Left lobe of liver (tissue), 2 donors: ENCODE measurements around the gene NEDD8. TPM values are rescaled to one million over a fixed set of nuclear protein-coding genes. Genes with fewer than 3 reads are reported as not detected.

Source experiments
- ATAC-seq: fragments of 200-7000 bp; cut with Tn5 transposase; one replicate; pipeline ENCODE4 v1.9.1; 2020; ENCODE audit warnings: mild to moderate bottlenecking, moderate library complexity
- DNase-seq: peaks from one replicate; pipeline ENCODE4 v3.0.0-alpha.2; 2020; ENCODE audit warnings: low spot score
- total RNA-seq: library from RNA; stranded (reverse); gene quantifications from one replicate; pipeline ENCODE4 v1.2.1, GENCODE V29; 2021
- donor health status: DM: no; HTN: no; CAD: no; lungs with moderate emphysema.
- donor health status: DM: no; HTN: yes; CAD: no.

Gene NEDD8
- total RNA-seq, 1 donor from 2014 or later, result 66.7 TPM

- DNase-seq, result no peak
- ATAC-seq, result no peak
These were observed 49.9 kb downstream of the NEDD8 start for GRCh38 chr14:24182110-24182882.

- DNase-seq (no peak), ATAC-seq (no peak)
These were observed 50.6 kb downstream of the NEDD8 start for GRCh38 chr14:24181371-24182077.

- DNase-seq (peak; percentile 84), ATAC-seq (peak; percentile 76)
These were observed 52.0 kb downstream of the NEDD8 start for GRCh38 chr14:24179961-24180796.

DNA sequence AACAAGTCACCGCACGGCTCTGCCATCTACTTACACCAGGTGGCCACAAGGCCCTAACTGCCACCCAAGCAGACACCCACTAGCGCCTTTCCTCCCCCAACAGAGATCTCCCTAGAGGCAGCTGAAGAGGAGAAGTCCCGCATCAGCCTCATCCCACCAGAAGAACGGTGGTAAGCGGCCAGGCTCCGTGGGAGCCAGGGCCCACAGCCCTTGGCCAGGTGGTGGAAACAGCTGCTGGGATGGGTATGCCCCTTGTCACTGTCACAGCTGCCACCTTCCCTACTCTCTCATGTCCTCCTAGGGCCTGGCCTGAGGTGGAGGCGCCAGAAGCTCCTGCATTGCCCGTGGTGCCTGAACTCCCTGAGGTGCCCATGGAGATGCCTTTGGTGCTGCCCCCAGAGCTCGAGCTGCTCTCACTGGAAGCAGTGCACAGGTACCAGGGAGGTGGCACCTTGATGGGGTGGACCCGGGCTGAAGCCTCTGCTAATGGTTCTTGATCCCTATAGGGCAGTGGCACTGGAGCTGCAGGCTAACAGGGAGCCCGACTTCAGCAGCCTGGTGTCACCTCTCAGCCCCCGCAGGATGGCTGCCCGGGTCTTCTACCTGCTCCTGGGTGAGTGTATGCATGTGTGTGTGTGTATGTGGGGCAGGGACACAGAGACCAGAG lies 52.7 kb downstream of the NEDD8 start:
- DNase-seq, result no peak
- peak; percentile 3 for ATAC-seq

DNA sequence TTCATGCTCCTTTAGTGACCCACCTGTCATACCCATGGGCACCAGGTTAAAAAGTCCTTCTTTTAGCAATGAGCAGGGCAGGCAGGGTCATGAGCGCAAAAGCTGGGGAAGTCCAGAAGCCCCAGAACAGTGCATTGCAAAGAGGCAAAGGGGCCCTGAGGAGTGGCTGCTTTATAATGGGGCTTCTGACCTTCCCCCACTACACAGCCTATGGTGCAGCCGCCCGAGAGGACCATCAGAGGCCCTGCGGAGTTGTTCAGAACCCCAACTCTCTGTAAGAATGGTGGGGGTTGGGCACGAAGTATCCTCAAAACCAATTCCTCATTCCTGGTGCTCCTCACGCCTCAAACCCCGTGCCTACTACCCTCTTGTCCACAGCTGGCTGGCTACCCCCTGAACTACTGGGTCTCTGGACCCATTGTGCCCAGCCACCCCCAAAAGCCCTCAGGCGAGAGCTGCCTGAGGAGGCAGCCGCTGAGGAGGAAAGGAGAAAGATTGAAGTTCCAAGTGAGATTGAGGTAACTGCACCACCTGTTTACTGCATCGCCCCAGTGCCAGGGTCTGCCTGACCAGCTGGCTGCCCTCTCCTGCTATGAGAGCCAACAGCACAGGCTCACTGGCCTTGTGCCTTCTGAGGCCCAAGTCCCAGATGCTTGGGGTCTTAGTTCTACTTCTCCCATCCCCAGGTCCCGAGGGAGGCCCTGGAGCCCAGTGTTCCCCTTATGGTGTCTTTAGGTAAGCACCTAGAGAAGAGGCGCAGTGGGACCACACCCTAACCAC lies 53.6 kb downstream of the NEDD8 start:
- ATAC-seq (peak; percentile 59), DNase-seq (peak; percentile 65)

GRCh38 chr14:24177891-24178290 lies 54.3 kb downstream of the NEDD8 start:
- no peak for DNase-seq
- ATAC-seq, result no peak

DNA sequence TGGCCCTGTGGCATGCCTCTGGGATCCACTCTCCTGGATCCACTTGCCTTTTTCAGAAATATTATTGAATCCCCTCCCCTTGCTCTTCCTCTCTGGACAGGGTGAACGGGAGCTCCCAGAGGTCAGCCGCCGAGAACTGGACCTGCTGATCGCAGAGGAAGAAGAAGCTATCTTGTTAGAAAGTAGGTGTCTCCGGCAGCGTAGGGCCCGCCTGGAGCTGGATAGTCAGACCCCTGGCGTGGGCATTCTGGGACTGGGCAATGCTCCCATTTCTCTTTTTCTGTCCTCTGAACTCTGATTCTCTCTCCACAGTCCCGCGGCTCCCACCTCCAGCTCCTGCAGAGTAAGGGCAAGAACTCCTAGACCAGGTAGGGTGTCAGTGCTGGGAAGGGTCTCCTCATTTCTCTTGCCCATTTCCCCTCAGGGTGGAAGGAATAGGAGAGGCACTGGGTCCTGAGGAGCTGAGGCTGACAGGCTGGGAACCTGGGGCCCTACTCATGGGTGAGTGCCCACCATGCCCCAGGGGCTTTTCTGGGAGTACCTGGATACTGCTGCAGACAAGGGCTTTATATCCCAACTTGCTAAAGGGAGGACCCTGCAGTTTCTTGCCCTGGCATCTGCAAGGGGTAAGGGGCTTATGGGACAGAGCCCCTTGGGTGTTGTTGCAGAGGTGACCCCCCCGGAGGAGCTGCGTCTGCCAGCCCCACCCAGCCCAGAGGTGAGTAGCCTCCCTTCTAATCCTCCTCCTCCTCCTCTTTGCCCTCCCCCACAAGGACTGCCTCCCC lies 54.9 kb downstream of the NEDD8 start:
- DNase-seq, result no peak
- no peak for ATAC-seq

DNA sequence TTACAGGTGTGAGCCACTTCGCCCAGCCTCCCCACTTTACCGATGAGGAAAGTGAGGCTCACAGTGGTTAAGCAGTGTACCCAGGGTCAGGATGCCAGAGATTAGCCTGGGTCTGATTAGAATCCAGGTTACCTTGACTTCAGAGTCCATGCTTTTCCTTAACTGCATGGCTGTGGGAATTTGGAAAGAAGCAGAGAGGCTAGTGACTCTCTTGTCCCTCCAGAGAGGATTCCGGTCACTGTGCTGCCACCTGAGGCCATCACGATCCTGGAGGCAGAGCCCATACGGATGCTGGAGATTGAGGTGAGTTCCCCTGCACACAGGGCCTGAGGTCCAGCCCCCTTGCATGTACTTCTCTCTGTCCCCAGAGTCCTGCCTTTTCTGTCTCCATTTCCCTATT lies 55.6 kb downstream of the NEDD8 start:
- DNase-seq (no peak), ATAC-seq (no peak)

- no peak for ATAC-seq
- no peak for DNase-seq
These were observed 59.3 kb downstream of the NEDD8 start for GRCh38 chr14:24172871-24173281.

DNA sequence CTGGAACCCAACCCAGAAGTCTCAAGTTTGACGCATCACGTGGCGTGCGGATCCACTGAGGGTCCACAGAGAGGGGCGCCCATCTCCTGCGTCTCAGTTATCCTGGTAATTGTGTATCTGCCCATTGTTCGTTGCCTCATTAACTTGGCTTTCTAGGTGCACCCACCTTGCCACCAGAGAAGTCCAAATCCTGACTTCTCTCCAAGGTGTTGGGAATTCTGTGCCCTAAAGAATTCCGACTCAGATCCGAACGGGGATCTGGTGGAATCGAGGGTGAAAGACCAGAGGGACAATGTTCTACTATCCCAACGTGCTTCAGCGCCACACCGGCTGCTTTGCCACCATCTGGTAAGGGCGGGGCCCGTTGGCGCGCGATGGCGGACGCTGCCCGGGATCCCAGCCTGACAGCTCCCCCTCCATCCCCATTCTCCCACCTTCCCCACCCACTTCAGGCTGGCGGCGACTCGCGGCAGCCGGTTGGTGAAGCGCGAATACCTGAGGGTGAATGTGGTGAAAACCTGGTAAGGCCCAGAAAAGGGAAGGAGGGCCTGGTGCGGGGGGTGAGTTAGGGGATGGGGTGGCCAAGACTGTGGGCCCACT lies 59.8 kb downstream of the NEDD8 start:
- DNase-seq, result no peak

DNA sequence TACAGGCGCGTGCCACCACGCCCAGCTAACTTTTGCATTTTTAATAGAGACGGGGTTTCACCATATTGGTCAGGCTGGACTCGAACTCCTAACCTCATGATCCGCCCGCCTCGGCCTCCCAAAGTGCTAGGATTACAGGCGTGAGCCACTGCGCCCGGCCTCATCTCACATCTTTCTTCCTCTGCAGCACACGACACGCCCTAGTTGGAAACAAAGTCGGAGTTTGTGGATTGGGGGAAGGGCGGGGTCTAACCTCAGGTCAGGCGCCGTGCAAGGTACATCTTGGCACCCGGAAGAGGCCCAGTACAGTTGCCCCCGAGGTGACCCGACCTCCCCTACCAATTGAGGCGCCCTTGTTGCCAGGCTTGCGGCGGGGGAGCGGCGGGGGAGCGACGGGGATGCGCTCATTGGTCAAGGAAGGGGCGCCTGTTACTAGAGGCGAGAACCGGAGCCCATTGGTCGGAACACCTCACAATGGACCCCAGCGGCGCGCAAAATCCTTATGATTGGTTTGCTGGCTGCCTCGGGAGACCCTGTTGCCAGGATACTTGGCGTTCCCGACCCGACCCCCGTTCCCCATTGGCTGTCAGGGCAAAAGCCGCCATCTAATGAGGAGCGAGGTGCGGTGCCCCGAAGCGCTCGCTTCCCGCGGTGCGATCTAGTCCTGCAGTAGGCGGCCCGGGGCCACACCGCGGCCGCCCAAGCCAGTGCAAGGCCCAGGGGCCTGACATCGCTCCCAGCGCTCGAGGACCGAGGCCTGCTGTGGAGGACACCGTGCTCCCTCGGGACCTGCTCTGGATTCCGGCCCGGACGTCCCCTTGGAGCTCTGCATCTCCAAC lies 60.5 kb downstream of the NEDD8 start, which contains the start of gene REC8:
Gene REC8 (plus strand): TSS at position 659 of the 839 bp plus-strand sequence. CDS start 473 bp downstream, outside the sequence.
- ATAC-seq, result peak; percentile 50

More for the DNA sequence above, 59.8 kb downstream of the NEDD8 start:
- ATAC-seq, result no peak

DNA sequence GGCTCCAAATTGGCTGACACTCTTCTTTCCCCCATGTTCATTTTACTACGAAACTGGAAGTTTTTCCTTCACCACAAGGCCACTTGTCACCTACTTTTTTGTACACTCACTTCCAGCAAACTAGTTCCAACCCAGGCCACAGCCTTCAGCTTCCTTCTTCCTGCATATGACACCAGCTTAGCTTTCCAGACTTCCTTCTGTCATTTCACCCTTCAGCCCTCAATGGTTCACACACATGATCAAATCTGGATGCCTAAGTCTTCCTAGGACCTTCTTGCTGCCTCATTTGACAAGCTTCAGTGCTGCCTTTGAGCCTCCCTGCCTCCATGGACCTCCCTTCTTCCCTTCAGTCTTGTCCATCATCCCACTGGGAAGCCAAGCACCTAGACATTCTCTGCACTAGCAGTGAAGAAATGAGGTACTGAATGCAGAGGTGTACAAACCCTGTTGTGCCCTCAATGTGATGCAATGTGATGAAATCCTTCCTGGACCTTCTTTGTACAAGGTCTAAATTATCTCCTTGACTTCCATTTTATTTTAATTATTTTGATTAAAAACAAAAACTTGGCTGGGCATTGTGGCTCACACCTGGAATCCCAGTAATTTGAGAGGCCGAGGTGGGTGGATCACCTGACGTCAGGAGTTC lies 64.6 kb downstream of the NEDD8 start:
- no peak for DNase-seq
- ATAC-seq, result no peak

More for the DNA sequence above, 60.5 kb downstream of the NEDD8 start, which contains the start of gene REC8:
- DNase-seq, result no peak

Other genes with a start within 250 kb of the NEDD8 start
- 46.4 TPM for gene DHRS4L2, start 243.4 kb downstream of the NEDD8 start, total RNA-seq
- gene CARMIL3, start 180.4 kb downstream of the NEDD8 start, total RNA-seq, result 2.0 TPM
- gene CPNE6, start 160.8 kb downstream of the NEDD8 start, total RNA-seq, result 0.40 TPM
- gene PCK2, start 138.1 kb downstream of the NEDD8 start, total RNA-seq, result 590 TPM
- gene DCAF11, start 117.6 kb downstream of the NEDD8 start, total RNA-seq, result 212 TPM
- 3.5 TPM for gene NRL, start 117.4 kb downstream of the NEDD8 start, total RNA-seq
- gene FITM1, start 101.7 kb downstream of the NEDD8 start, total RNA-seq, result 34.9 TPM
- gene PSME1, start 96.2 kb downstream of the NEDD8 start, total RNA-seq, result 98.1 TPM
- gene EMC9, start 90.8 kb downstream of the NEDD8 start, total RNA-seq, result 24.2 TPM
- gene PSME2, start 85.8 kb downstream of the NEDD8 start, total RNA-seq, result 124 TPM
- gene RNF31, start 84.9 kb downstream of the NEDD8 start, total RNA-seq, result 28.6 TPM
- 25.1 TPM for gene IRF9, start 71.1 kb downstream of the NEDD8 start, total RNA-seq
- 2.6 TPM for gene REC8, start 60.3 kb downstream of the NEDD8 start, total RNA-seq
- gene IPO4, start 43.6 kb downstream of the NEDD8 start, total RNA-seq, result 20.2 TPM
- 47.1 TPM for gene TM9SF1, start 36.9 kb downstream of the NEDD8 start, total RNA-seq
- gene TSSK4, start 26.7 kb downstream of the NEDD8 start, total RNA-seq, result 0.35 TPM
- 14.4 TPM for gene CHMP4A, start 18.9 kb downstream of the NEDD8 start, total RNA-seq
- gene MDP1, start 16.3 kb downstream of the NEDD8 start, total RNA-seq, result 5.0 TPM
- gene GMPR2, start 562 bp upstream of the NEDD8 start, total RNA-seq, result 30.3 TPM
- gene TINF2, start 10.3 kb upstream of the NEDD8 start, total RNA-seq, result 24.2 TPM
- gene TGM1, start 30.8 kb upstream of the NEDD8 start, total RNA-seq, result 1.8 TPM
- 15.8 TPM for gene RABGGTA, start 39.2 kb upstream of the NEDD8 start, total RNA-seq
- 91.0 TPM for gene DHRS1, start 67.4 kb upstream of the NEDD8 start, total RNA-seq
- 17.2 TPM for gene NOP9, start 67.5 kb upstream of the NEDD8 start, total RNA-seq
- 216 TPM for gene CIDEB, start 75.6 kb upstream of the NEDD8 start, total RNA-seq
- gene LTB4R2, start 77.8 kb upstream of the NEDD8 start, total RNA-seq, result 6.9 TPM
- gene LTB4R, start 79.1 kb upstream of the NEDD8 start, total RNA-seq, result 7.2 TPM
- gene ADCY4, start 102.7 kb upstream of the NEDD8 start, total RNA-seq, result 5.5 TPM
- 0.68 TPM for gene RIPK3, start 107.6 kb upstream of the NEDD8 start, total RNA-seq
- gene NFATC4, start 135.8 kb upstream of the NEDD8 start, total RNA-seq, result 1.4 TPM
- gene NYNRIN, start 166.6 kb upstream of the NEDD8 start, total RNA-seq, result 2.3 TPM
- gene CBLN3, start 197.3 kb upstream of the NEDD8 start, total RNA-seq, result 1.4 TPM
- gene KHNYN, start 197.6 kb upstream of the NEDD8 start, total RNA-seq, result 29.3 TPM
- gene SDR39U1, start 210.4 kb upstream of the NEDD8 start, total RNA-seq, result 32.4 TPM